Suprapubic skin (tissue), 4 donors: ENCODE results near the gene GDF2. TPM values are rescaled to one million over a fixed set of nuclear protein-coding genes. Genes with fewer than 3 reads are reported as not detected.

Experiments used
- DNase-seq, 2 donors: peaks; one replicate each; pipeline ENCODE4 v3.0.0-alpha.2; 2019; ENCODE audit warnings: low spot score in 2 of 2
- H3K27ac ChIP-seq: fragments of 200-600 bp; sonication (generic); one replicate; pipeline ENCODE4 v1.5.1; 2019
- H3K27me3 ChIP-seq: fragments of 200-600 bp; sonication (generic); one replicate; pipeline ENCODE4 v1.5.1; 2019
- H3K36me3 ChIP-seq: fragments of 200-600 bp; sonication (generic); one replicate; pipeline ENCODE4 v1.5.1; 2019
- H3K4me1 ChIP-seq: fragments of 200-600 bp; sonication (generic); one replicate; pipeline ENCODE4 v1.5.1; 2019
- H3K4me3 ChIP-seq: fragments of 200-600 bp; sonication (generic); one replicate; pipeline ENCODE4 v1.5.1; 2019; ENCODE audit warnings: mild to moderate bottlenecking
- H3K9me3 ChIP-seq: fragments of 200-600 bp; sonication (generic); one replicate; pipeline ENCODE4 v1.5.1; 2019
- CTCF ChIP-seq, 2 donors: fragments of 200-600 bp in 1 of 2; fragments of 450-650 bp in 1 of 2; sonication (generic) in 1 of 2; IDR thresholded peaks; one replicate each; pipeline ENCODE4 v1.5.1; 2016 to 2019; ENCODE audit warnings: antibody characterized with exemption in 2 of 2, mild to moderate bottlenecking in 1 of 2, moderate library complexity in 1 of 2
- EP300 ChIP-seq: sonication (generic); formaldehyde crosslinking; IDR thresholded peaks from one replicate; pipeline ENCODE4 v1.6.1; 2017; ENCODE audit warnings: antibody characterized with exemption
- POLR2A ChIP-seq, 2 donors: fragments of 450-650 bp; IDR thresholded peaks; one replicate each; pipeline ENCODE4 v1.6.1; 2017; ENCODE audit warnings: antibody characterized with exemption in 2 of 2, mild to moderate bottlenecking in 2 of 2, moderate library complexity in 2 of 2
- POLR2AphosphoS5 ChIP-seq, 3 donors: sonication (generic); formaldehyde crosslinking; IDR thresholded peaks; one replicate each; pipeline ENCODE4 v1.6.1; 2017; ENCODE audit warnings: antibody characterized with exemption in 3 of 3
- WGBS: methylation state at CpG from one replicate; pipeline ENCODE4 v1.1.5; 2018; 5-methylcytosine and 5-hydroxymethylcytosine counted together
- total RNA-seq, 4 donors: library from RNA; depleted of rRNA; stranded (reverse); fragments of >200 nt; gene quantifications; one replicate each; pipeline ENCODE4 v1.1.0, GENCODE V29; 2016

Gene GDF2
- total RNA-seq, 4 donors from 2014 or later, result not detected

- no peaks in the 10 kb centered on the region for H3K9me3 ChIP-seq
- no peaks in the 10 kb centered on the region for H3K4me1 ChIP-seq
- peak; percentile 40 to 70 for DNase-seq
- WGBS, result 87% methylated on average over 9 of the region's 9 CpGs
- H3K27me3 ChIP-seq, result no peaks in the 10 kb centered on the region
- no peaks in the 10 kb centered on the region for H3K36me3 ChIP-seq
- TF ChIP-seq CTCF (IDR thresholded peaks at IDR 0.05) (no peak), EP300 (no peak), POLR2AphosphoS5 (IDR thresholded peaks at IDR 0.05) (no peak), POLR2A (IDR thresholded peaks at IDR 0.05) (no peak)
- H3K27ac ChIP-seq, result no peak overlapping the region
- no peak overlapping the region for H3K4me3 ChIP-seq
Measured at GRCh38 chr10:47369251-47369894, 47.1 kb downstream of the GDF2 start.

DNA sequence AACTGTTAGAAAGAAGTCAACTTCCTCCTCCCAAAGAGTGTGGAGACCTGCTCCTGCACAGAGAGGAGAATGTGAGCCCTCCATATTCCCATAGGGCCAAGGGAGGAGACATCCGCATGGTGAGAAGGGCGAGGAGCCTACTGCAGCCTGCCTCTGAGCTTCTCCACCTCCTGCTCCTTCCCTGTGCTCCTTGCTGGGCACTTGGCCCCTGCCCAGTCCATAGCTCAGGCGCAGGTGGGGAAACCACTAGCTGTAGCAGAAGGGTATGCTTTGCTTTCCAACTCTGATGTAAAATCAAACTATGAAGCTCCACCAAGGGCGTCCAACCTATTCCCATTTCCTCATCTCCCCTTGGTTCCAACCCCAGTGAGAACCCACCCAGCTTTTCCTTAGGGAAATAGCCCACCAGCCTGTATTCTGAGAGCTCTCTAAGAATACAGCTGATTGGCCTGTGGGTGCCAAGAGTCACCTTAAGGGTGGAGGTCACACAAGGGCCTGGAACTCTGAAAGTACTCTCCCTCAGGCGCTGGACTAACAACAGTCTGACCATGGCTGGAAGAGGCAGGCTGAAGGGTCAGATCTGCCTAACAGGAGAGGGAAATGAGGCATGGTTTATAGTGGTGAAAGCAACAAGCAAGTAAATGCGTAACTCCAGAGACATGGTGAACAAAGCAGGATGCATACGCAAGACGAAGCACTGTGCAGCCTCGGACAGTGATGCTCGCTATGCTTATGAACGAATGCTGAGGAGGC, 47.9 kb downstream of the GDF2 start:
- 95% methylated on average over 11 of the region's 11 CpGs for WGBS
- DNase-seq, result peak; percentile 28 to 37

GRCh38 chr10:47370878-47371277, 48.6 kb downstream of the GDF2 start:
- H3K9me3 ChIP-seq, result no peaks in the 10 kb centered on the region
- no peak overlapping the region for H3K27ac ChIP-seq
- no peaks in the 10 kb centered on the region for H3K36me3 ChIP-seq
- H3K27me3 ChIP-seq, result no peaks in the 10 kb centered on the region
- TF ChIP-seq CTCF (IDR thresholded peaks at IDR 0.05), result no peak
- TF ChIP-seq POLR2A (IDR thresholded peaks at IDR 0.05), result no peak
- TF ChIP-seq POLR2AphosphoS5 (IDR thresholded peaks at IDR 0.05), result no peak
- no peak for TF ChIP-seq EP300
- no peak overlapping the region for H3K4me3 ChIP-seq
- DNase-seq, result peak; percentile 12 to 36
- 90% methylated on average over 7 of the region's 7 CpGs for WGBS
- H3K4me1 ChIP-seq, result no peaks in the 10 kb centered on the region

More for the DNA sequence above, 47.9 kb downstream of the GDF2 start:
- Histone ChIP-seq H3K36me3 (no peaks in the 10 kb centered on the region), H3K27me3 (no peaks in the 10 kb centered on the region), H3K4me1 (no peaks in the 10 kb centered on the region), H3K9me3 (no peaks in the 10 kb centered on the region), H3K4me3 (no peak overlapping the region), H3K27ac (no peak overlapping the region)
- TF ChIP-seq POLR2A (IDR thresholded peaks at IDR 0.05) (no peak), CTCF (IDR thresholded peaks at IDR 0.05) (no peak)

DNA sequence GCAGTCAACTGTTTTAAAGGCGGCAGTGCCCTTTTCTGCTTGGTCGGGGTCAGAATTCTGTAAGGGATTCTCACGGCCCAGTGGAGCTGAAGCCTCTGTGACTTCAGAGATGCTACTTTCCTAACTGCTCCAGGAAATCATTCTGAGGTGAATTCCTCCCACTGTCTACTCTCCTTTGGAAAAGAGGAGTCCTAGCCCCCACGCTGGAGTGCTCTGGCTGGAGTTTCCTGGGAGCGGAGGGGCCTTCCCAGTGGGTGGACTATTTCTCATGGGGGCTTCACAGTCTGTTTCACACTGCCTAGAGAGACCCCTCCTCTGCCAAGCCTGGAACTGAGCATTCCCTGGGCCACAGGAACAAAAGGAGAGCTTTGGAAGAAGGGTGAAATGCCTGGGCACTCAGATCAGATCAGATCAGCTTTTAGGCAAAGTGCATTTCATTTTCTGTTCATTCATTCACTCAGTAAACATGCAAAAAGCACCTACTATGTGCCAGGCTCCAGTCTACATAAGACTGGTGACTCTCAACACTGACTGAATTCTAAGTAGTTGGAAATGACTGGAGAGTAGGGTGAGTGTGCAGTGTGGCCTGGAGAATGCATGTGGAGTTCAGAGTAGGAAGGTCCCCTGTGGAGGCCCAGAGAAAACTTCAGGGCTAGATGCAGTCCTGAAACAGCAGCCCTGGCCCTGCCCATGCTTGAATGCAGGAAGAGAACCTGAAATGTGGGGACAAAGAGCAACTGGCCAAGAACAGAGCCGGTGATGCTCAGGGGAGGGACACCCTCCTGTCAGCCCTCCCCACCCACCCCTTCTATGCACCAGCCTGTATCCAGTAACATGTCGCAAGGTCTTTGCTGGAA, 49.6 kb downstream of the GDF2 start:
- H3K27me3 ChIP-seq, result no peaks in the 10 kb centered on the region
- whole genome bisulfite sequencing, result 86% methylated on average over 7 of the region's 7 CpGs
- H3K4me1 ChIP-seq, result no peaks in the 10 kb centered on the region
- TF ChIP-seq EP300 (no peak), POLR2A (IDR thresholded peaks at IDR 0.05) (no peak), POLR2AphosphoS5 (IDR thresholded peaks at IDR 0.05) (no peak), CTCF (IDR thresholded peaks at IDR 0.05) (no peak)
- DNase-seq, result peak; percentile 26 to 47
- H3K36me3 ChIP-seq, result no peaks in the 10 kb centered on the region
- H3K4me3 ChIP-seq, result no peak overlapping the region
- no peaks in the 10 kb centered on the region for H3K9me3 ChIP-seq
- no peak overlapping the region for H3K27ac ChIP-seq

- DNase-seq, result peak; percentile 31 to 66
- TF ChIP-seq CTCF (IDR thresholded peaks at IDR 0.05) (no peak), EP300 (no peak), POLR2A (IDR thresholded peaks at IDR 0.05) (no peak)
- WGBS, result 89% methylated on average over 6 of the region's 6 CpGs
Measured at GRCh38 chr10:47372726-47373125, 50.5 kb downstream of the GDF2 start.

More at GRCh38 chr10:47372726-47373125, 50.5 kb downstream of the GDF2 start:
- Histone ChIP-seq H3K4me3 (no peak overlapping the region), H3K27me3 (peaks cover 2% of the 10 kb centered on the region), H3K27ac (no peak overlapping the region), H3K4me1 (no peaks in the 10 kb centered on the region), H3K9me3 (no peaks in the 10 kb centered on the region), H3K36me3 (no peaks in the 10 kb centered on the region)
